ENCODE results near the gene CCR6.
A peak's percentile ranks its signal among the peaks of the same experiment; 100 is the strongest.
"Not testable (repeated sequence)": the region's sequence is repeated elsewhere in the genome, so short reads cannot be mapped to it uniquely, and the experiment has no call there.

CCR6 gene

DNA sequence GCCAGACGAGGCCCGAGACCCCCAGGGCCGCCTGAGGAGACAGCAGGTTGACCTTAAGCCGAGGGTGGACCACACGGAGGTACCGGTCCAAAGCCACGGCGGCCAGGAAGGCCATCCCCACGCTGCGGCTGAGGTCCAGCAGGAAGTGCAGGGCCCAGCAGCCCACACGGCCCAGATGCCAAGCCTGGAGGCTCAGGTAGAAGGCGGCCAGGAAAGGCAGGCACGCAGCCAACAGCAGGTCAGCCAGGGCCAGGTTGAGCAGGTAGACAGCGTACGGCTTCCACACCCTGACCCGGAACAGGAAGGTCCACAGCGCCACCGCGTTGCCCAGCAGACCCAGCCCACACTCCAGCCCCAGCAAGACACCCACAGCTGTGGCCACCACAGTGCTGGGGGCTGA lies 34.5 kb downstream of the CCR6 start:
- no peaks in the 10 kb centered on the region for H3K9me3 Mint-ChIP-seq
- ATAC-seq (replicated peaks; ENCODE audit: extremely low read depth, poor library complexity, severe bottlenecking) (no peak), DNase-seq (ENCODE audit: low spot score in 2 of 2) (no peak)
- H3K4me1 Mint-ChIP-seq, result peaks cover 15% of the 10 kb centered on the region
- no peaks in the 10 kb centered on the region for H3K36me3 Mint-ChIP-seq (ENCODE audit: insufficient read depth)
- no peaks in the 10 kb centered on the region for H3K27me3 Mint-ChIP-seq
- H3K4me3 Mint-ChIP-seq, result no peak overlapping the region
- H3K27ac Mint-ChIP-seq (ENCODE audit: low read depth), result no peak overlapping the region

DNA sequence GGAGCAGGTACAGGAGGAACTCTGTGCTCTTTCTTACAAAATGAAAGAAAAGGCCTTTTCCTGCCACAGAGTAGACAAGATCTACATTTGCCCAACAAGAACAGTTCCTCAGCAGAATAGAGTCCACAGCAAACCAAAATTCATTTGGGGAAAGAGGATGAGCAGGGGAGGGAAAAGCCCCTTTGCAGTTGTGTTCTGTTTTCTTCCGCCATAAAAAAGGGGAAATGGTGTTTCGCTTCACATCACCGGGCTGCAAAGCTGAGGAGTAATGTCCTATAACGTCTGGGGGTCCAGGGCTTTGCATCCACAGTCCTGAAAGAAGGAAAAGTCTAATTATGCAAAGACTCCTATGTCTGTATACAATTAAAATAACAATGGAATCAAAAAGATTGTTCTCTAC lies 35.0 kb downstream of the CCR6 start, which contains the start of gene GPR31:
Gene GPR31, minus strand, starts transcription at position 118 of the 400 bp plus-strand sequence. CDS start 149 bp downstream, outside the sequence.
- peaks cover 11% of the 10 kb centered on the region for H3K4me1 Mint-ChIP-seq
- H3K9me3 Mint-ChIP-seq, result no peaks in the 10 kb centered on the region
- H3K36me3 Mint-ChIP-seq (ENCODE audit: insufficient read depth), result no peaks in the 10 kb centered on the region
- no peak within 1 kb of the TSS for H3K27ac Mint-ChIP-seq (ENCODE audit: low read depth)
- H3K27me3 Mint-ChIP-seq, result no peaks in the 10 kb centered on the region
- no peak for DNase-seq (ENCODE audit: low spot score in 2 of 2)
- no peak within 1 kb of the TSS for H3K4me3 Mint-ChIP-seq
- no peak for ATAC-seq (replicated peaks; ENCODE audit: extremely low read depth, poor library complexity, severe bottlenecking)

DNA sequence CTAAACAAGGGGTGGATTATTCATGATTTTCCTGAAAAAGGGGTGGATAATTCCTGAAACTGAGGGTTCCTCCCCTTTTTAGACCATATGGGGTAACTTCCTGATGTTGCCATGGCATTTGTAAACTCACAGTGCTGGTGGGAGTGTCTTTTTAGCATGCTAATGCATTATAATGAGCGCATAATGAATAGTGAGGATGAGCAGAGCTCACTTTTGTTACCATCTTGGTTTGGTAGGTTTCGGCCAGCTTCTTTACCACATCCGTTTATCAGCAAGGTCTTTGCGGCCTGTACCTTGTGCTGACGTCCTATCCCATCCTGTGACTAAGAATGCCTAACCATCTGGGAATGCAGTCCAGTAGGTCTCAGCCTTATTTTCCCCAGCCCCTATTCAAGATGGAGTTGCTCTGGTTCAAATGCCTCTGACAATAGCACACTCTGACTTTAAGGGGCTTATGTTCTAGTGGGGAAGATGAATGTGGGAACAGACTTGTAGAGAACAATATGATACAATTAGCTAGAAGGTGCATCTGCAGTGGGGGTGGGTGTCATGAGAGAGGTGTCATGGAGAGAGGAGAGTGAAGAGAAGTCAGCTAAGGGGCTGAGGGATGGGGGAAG lies 39.1 kb downstream of the CCR6 start:
- no peak overlapping the region for H3K4me3 Mint-ChIP-seq
- no peak for ATAC-seq (replicated peaks; ENCODE audit: extremely low read depth, poor library complexity, severe bottlenecking)
- no peak for DNase-seq (ENCODE audit: low spot score in 2 of 2)
- H3K9me3 Mint-ChIP-seq, result no peaks in the 10 kb centered on the region
- no peaks in the 10 kb centered on the region for H3K4me1 Mint-ChIP-seq
- no peaks in the 10 kb centered on the region for H3K36me3 Mint-ChIP-seq (ENCODE audit: insufficient read depth)
- no peak overlapping the region for H3K27ac Mint-ChIP-seq (ENCODE audit: low read depth)
- no peaks in the 10 kb centered on the region for H3K27me3 Mint-ChIP-seq

DNA sequence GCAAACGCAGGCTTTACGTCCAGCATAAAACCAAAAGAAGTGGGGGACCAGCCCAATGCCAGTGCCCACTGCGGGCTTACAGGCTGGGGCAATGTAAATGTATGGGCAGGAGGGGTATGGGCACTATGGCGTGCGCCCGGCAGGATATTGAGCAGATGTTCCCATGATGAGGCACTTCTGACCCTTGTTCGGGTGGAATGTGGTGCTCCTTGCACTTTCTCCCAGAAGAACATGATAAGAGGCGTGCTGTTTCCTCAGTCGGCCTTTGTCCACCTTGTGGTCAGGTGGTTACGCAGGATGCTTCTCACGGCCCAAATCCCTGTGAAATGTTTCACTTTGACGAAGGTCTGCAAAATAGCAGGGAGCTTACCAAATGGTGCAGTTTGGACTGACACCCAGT lies 39.7 kb downstream of the CCR6 start:
- Mint-ChIP-seq H3K9me3 (no peaks in the 10 kb centered on the region), H3K4me1 (no peaks in the 10 kb centered on the region), H3K4me3 (no peak overlapping the region), H3K36me3 (ENCODE audit: insufficient read depth) (no peaks in the 10 kb centered on the region), H3K27me3 (no peaks in the 10 kb centered on the region), H3K27ac (ENCODE audit: low read depth) (no peak overlapping the region)
- no peak for ATAC-seq (replicated peaks; ENCODE audit: extremely low read depth, poor library complexity, severe bottlenecking)
- no peak for DNase-seq (ENCODE audit: low spot score in 2 of 2)

DNA sequence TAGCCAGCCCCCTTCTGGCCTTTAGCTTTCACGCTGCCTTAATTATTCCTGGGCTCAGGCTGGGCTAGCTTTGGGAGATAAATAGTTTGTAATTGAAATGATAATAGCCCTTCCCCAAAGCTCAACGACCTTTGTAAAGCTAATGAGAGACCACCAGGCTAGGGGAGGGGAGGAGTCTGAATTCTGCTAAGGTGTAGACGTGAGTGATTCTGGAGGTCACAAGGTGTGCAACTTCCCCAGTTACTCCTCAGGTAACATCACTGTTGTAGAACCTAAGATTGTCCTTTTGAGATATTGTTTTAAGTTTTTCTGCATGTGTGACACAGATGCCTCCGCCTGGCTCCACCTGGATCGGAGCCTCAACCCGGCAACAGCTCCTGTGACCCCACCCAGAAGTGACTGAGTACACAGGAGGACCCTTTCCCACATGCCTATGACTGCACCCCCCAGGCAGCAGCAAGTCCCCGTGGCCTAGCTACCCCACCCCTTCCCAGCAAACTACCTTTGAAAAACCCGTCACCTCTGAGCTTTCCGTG lies 40.6 kb downstream of the CCR6 start:
- Mint-ChIP-seq H3K27ac (ENCODE audit: low read depth) (no peak overlapping the region), H3K36me3 (ENCODE audit: insufficient read depth) (no peaks in the 10 kb centered on the region), H3K4me3 (no peak overlapping the region), H3K27me3 (no peaks in the 10 kb centered on the region), H3K9me3 (no peaks in the 10 kb centered on the region), H3K4me1 (no peaks in the 10 kb centered on the region)
- DNase-seq (ENCODE audit: low spot score in 2 of 2) (no peak), ATAC-seq (replicated peaks; ENCODE audit: extremely low read depth, poor library complexity, severe bottlenecking) (no peak)

DNA sequence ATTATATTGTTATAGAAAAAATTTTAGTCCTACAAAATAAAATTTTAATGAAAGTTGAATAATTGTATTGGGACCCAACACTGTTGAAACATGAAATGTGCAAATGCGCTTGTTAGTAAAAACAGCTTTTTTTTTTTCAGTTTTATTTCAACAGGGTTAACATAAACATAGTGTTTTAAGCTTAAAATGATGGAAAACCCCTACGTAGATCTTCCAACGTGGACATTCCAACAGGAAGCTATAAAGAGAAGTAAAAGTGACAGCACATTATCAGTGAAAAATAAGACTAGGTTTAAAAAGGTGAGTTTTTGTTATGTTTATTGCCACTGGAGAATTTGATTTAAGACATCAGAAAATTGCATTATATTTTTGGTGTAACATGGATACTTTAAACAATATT lies 41.4 kb downstream of the CCR6 start:
- Mint-ChIP-seq H3K27ac (ENCODE audit: low read depth) (no peak overlapping the region), H3K9me3 (no peaks in the 10 kb centered on the region), H3K4me3 (no peak overlapping the region), H3K4me1 (no peaks in the 10 kb centered on the region), H3K36me3 (ENCODE audit: insufficient read depth) (no peaks in the 10 kb centered on the region), H3K27me3 (peaks cover 6% of the 10 kb centered on the region)
- no peak for ATAC-seq (replicated peaks; ENCODE audit: extremely low read depth, poor library complexity, severe bottlenecking)
- no peak for DNase-seq (ENCODE audit: low spot score in 2 of 2)

DNA sequence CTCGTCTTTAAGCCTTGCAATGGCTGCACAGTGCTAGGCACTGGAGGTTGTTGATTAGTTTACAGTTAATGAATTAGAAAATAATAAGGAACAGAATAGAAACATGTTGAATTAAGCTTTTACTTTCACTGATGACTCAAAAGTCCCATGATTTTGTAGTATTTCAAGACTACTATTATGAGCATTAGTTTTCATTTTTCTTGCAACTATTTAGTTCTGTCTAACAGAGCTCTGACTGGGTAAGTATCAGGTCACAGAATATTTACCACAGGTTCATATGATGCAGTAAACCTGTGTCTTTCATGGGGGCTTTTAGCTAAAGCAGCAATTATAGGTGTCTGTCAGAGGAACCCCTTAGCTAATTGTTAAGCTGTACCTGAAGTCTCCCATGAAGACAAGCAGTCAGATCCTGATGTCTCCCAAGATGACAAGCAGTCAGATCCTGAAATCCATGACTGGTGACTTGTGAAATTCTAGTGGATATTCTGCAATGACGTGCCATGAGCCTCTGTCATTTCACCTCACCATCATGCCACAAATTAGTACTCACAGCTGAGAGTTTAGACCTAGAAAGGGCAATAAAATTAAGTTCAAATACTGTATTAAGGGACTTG lies 43.1 kb downstream of the CCR6 start:
- no peak overlapping the region for H3K27ac Mint-ChIP-seq (ENCODE audit: low read depth)
- no peaks in the 10 kb centered on the region for H3K36me3 Mint-ChIP-seq (ENCODE audit: insufficient read depth)
- no peaks in the 10 kb centered on the region for H3K9me3 Mint-ChIP-seq
- DNase-seq (ENCODE audit: low spot score in 2 of 2) (no peak), ATAC-seq (replicated peaks; ENCODE audit: extremely low read depth, poor library complexity, severe bottlenecking) (no peak)
- H3K4me1 Mint-ChIP-seq, result no peaks in the 10 kb centered on the region
- H3K4me3 Mint-ChIP-seq, result no peak overlapping the region
- H3K27me3 Mint-ChIP-seq, result peaks cover 15% of the 10 kb centered on the region

DNA sequence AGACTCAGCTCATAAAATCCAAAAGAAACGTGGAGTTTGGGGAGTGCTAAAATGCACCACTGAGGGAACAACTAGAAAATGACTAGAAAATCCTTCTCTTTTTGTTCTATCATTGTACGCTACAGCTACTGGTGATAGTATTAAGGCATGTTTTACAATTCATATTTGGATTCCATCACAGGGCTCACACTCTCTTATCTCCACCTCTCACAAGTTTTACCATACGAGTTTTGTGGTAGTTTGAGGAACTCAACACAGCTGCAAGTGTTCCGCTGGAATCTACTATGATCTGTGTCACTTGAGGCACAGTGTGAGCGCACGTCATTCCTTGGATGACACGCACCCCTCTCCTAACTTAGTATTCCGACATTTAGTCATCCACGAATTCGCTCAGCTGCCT lies 44.8 kb downstream of the CCR6 start:
- not testable (repeated sequence) for H3K27ac Mint-ChIP-seq (ENCODE audit: low read depth); ATAC-seq (replicated peaks; ENCODE audit: extremely low read depth, poor library complexity, severe bottlenecking); H3K36me3 Mint-ChIP-seq (ENCODE audit: insufficient read depth); DNase-seq (ENCODE audit: low spot score in 2 of 2); H3K9me3 Mint-ChIP-seq; H3K4me3 Mint-ChIP-seq; H3K4me1 Mint-ChIP-seq
- H3K27me3 Mint-ChIP-seq, result peaks cover 31% of the 10 kb centered on the region

DNA sequence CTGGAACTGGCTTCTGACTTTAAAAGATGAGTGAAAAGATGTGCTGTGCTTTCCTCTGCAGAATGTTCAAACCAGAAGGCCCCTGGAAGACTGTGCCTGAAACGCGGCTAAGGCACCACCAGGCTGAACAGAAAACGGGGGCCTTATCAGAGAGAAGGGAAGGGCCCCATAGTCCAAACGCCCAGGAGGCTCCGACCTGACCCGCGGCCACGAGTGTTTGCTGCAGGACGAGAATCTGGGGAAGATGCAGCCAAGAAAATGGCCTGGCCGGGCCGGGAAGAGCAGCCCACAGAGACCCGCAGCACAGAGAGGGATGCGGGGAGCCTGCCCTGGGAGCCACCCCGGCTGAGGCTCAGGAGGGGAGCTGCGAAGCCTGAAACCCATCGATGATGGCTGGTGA lies 45.4 kb downstream of the CCR6 start:
- H3K4me1 Mint-ChIP-seq; H3K36me3 Mint-ChIP-seq (ENCODE audit: insufficient read depth); H3K4me3 Mint-ChIP-seq; H3K9me3 Mint-ChIP-seq; ATAC-seq (replicated peaks; ENCODE audit: extremely low read depth, poor library complexity, severe bottlenecking); DNase-seq (ENCODE audit: low spot score in 2 of 2); H3K27ac Mint-ChIP-seq (ENCODE audit: low read depth): not testable (repeated sequence)
- H3K27me3 Mint-ChIP-seq, result peaks cover 34% of the 10 kb centered on the region

DNA sequence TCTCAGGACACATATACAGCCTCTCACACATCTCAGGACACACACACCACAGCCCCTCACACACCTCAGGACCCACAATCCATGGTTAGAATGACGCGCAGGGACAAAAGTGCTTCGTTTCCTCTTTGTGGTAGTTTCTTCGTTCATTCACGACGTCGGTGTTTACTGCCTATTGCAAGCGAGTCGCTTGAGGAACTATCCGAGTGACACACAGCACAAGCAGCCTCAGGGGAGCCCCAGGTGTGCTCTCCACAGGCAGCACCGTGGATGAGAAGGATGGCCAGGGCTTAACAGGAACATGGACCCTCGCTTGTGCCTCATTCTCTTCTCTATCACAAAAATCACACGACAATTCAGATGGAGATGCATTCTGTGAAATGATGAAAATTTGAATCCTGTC lies 47.0 kb downstream of the CCR6 start:
- peaks cover 34% of the 10 kb centered on the region for H3K27me3 Mint-ChIP-seq
- H3K4me1 Mint-ChIP-seq; H3K4me3 Mint-ChIP-seq; DNase-seq (ENCODE audit: low spot score in 2 of 2); H3K9me3 Mint-ChIP-seq; H3K36me3 Mint-ChIP-seq (ENCODE audit: insufficient read depth); ATAC-seq (replicated peaks; ENCODE audit: extremely low read depth, poor library complexity, severe bottlenecking): not testable (repeated sequence)
- peak overlapping the region; percentile 3 for H3K27ac Mint-ChIP-seq (ENCODE audit: low read depth)

DNA sequence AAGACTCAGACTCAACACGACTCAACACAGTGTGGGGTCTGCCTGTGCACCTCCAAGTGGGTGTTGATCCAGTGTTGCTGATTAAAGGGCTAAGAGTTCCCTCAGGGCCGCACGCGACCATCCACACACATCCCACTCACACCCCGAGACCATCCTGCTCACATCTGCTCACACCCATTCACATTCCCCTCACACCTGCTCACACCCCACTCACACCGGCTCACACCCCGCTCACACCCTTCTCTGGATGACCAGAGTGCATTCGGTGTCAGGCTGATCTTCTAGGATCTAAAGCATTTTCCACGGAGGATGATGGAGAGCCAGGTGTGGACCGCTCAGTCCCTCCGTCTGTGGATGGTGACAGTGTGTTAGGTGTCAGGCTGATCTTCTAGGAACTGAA lies 48.4 kb downstream of the CCR6 start:
- not testable (repeated sequence) for ATAC-seq (replicated peaks; ENCODE audit: extremely low read depth, poor library complexity, severe bottlenecking); H3K9me3 Mint-ChIP-seq

DNA sequence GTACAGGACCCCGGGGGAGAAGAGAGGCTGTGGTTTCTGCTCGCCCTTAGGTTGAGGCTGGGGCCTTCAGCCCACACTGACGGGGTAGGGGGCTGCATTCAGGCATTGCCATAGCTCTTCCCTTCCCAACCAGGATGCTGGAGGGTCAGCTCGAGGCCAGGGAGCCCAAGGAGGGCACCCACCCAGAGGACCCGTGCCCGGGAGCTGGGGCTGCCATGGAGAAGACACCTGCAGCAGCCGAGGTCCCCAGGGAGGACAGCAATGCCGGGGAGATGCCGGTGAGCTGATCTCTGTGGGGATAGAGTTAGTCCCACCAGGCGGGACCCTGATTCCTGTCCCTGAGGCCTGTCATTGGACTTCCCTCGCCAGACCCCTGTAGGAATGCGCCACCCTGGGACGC lies 49.1 kb downstream of the CCR6 start:
- not testable (repeated sequence) for ATAC-seq (replicated peaks; ENCODE audit: extremely low read depth, poor library complexity, severe bottlenecking); H3K27ac Mint-ChIP-seq (ENCODE audit: low read depth)

More for the DNA sequence above, 48.4 kb downstream of the CCR6 start:
- H3K4me1 Mint-ChIP-seq; H3K36me3 Mint-ChIP-seq (ENCODE audit: insufficient read depth); H3K4me3 Mint-ChIP-seq; DNase-seq (ENCODE audit: low spot score in 2 of 2); H3K27ac Mint-ChIP-seq (ENCODE audit: low read depth): not testable (repeated sequence)
- peaks cover 34% of the 10 kb centered on the region for H3K27me3 Mint-ChIP-seq

DNA sequence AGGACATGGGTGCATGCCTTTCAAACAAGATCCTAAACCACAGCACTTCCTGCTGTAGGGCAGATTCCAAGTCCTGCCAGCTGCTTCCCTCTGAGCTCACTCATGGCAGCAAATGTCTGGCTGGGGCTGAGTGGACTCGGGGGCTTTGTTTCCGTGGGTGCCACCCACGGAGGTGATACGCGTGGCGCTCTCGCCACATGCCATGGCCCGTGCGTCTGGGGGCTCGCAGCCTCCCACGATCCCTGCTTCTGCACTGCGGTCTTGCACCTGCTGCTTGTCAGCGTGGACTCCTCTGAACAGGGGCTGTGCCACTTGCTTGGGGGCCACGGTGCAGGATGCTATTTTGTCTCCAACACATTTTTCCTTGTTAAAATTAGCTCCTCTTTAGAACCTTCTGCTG lies 54.4 kb downstream of the CCR6 start:
- not testable (repeated sequence) for H3K4me3 Mint-ChIP-seq; H3K9me3 Mint-ChIP-seq; H3K36me3 Mint-ChIP-seq (ENCODE audit: insufficient read depth); H3K27ac Mint-ChIP-seq (ENCODE audit: low read depth); ATAC-seq (replicated peaks; ENCODE audit: extremely low read depth, poor library complexity, severe bottlenecking); DNase-seq (ENCODE audit: low spot score in 2 of 2); H3K4me1 Mint-ChIP-seq
- H3K27me3 Mint-ChIP-seq, result peaks cover 17% of the 10 kb centered on the region

More for the DNA sequence above, 49.1 kb downstream of the CCR6 start:
- DNase-seq (ENCODE audit: low spot score in 2 of 2); H3K4me1 Mint-ChIP-seq; H3K4me3 Mint-ChIP-seq; H3K9me3 Mint-ChIP-seq; H3K36me3 Mint-ChIP-seq (ENCODE audit: insufficient read depth): not testable (repeated sequence)
- H3K27me3 Mint-ChIP-seq, result peaks cover 34% of the 10 kb centered on the region

All from central memory CD8-positive, alpha-beta T cell (primary cell).